ENCODE data around the gene AKR1C1.

DNA sequence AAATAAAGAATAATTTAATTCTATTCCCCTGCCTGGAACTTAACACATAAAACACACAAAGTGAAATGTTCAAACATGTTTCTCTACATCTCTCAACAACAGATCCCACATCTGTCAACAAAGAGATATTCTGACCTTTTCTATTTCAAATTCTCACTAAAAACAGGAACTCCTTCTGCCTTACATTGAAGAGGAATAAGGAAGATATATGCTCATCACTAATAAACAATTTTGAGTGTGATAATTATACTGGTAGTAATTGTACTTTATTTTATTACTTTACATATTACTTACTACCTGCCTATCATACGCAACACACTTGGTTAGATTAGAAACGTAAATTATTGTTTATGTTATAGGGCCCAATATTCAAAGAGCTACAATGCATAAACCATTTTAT lies 27.0 kb downstream of the AKR1C1 start:
- TF ChIP-seq POLR2AphosphoS5 (IDR thresholded peaks at IDR 0.05; ENCODE audit: low read depth, low read length): no peak
- no peak for TF ChIP-seq TAF1 (IDR thresholded peaks at IDR 0.05; ENCODE audit: low read depth, low read length)
- no peak for TF ChIP-seq POLR2A (IDR thresholded peaks at IDR 0.05; ENCODE audit: low read depth, low read length)
- no peak for TF ChIP-seq POU2F2 (IDR thresholded peaks at IDR 0.05; ENCODE audit: low read depth, low read length)
- TF ChIP-seq SPI1 (IDR thresholded peaks at IDR 0.05; ENCODE audit: low read depth, low read length): no peak
- no peak for TF ChIP-seq PAX5 (IDR thresholded peaks at IDR 0.05; ENCODE audit: insufficient read depth, low read length, severe bottlenecking)

Data from GM12891 (cell line).